HG03571 (cell line): ENCODE data around the gene WDR33.
"Not testable (repeated sequence)": the region's sequence is repeated elsewhere in the genome, so short reads cannot be mapped to it uniquely, and the experiment has no call there.

Experiments
- ATAC-seq: cut with Tn5 transposase; IDR thresholded peaks from one replicate; pipeline ENCODE4 v1.9.1; 2021; ENCODE audit not compliant: unreplicated experiment

The WDR33 gene

GRCh38 chr2:127810619-127811396, at the start of gene WDR33:
Gene WDR33, minus strand, starts transcription at chr2:127811171. Its CDS starts 40,190 bp downstream, at chr2:127770981.
- peak; percentile 95 for ATAC-seq

- ATAC-seq = no peak
Measured at GRCh38 chr2:127860130-127860529, 49.2 kb upstream of the WDR33 start.

- no peak for ATAC-seq
Measured at GRCh38 chr2:127859712-127860085, 48.7 kb upstream of the WDR33 start.

- no peak for ATAC-seq
Measured at GRCh38 chr2:127857265-127857808, 46.4 kb upstream of the WDR33 start.

- no peak for ATAC-seq
Measured at GRCh38 chr2:127853671-127854070, 42.7 kb upstream of the WDR33 start.

GRCh38 chr2:127852388-127852787, 41.4 kb upstream of the WDR33 start:
- no peak for ATAC-seq

GRCh38 chr2:127847931-127848330, 37.0 kb upstream of the WDR33 start:
- no peak for ATAC-seq

GRCh38 chr2:127844973-127845372, 34.0 kb upstream of the WDR33 start:
- no peak for ATAC-seq

GRCh38 chr2:127843677-127844076, 32.7 kb upstream of the WDR33 start:
- ATAC-seq = no peak

GRCh38 chr2:127841466-127842178, 30.7 kb upstream of the WDR33 start:
- no peak for ATAC-seq

GRCh38 chr2:127840893-127841292, 29.9 kb upstream of the WDR33 start:
- ATAC-seq = no peak

GRCh38 chr2:127834951-127835350, 24.0 kb upstream of the WDR33 start:
- no peak for ATAC-seq

- ATAC-seq = peak; percentile 96
Measured at GRCh38 chr2:127829845-127830246, 18.9 kb upstream of the WDR33 start.

- ATAC-seq = not testable (repeated sequence)
Measured at GRCh38 chr2:127826708-127827107, 15.7 kb upstream of the WDR33 start.

- ATAC-seq = no peak
Measured at GRCh38 chr2:127826047-127826446, 15.1 kb upstream of the WDR33 start.

- ATAC-seq = no peak
Measured at GRCh38 chr2:127820080-127820668, 9.2 kb upstream of the WDR33 start.

- no peak for ATAC-seq
Measured at GRCh38 chr2:127818794-127819425, 7.9 kb upstream of the WDR33 start.

GRCh38 chr2:127818241-127818640, 7.3 kb upstream of the WDR33 start:
- ATAC-seq = no peak

- ATAC-seq = no peak
Measured at GRCh38 chr2:127814677-127815076, 3.7 kb upstream of the WDR33 start.

GRCh38 chr2:127812441-127812840, 1.5 kb upstream of the WDR33 start:
- ATAC-seq = not testable (repeated sequence)
